Measurements from ENCODE around the gene MUC20.

DNA sequence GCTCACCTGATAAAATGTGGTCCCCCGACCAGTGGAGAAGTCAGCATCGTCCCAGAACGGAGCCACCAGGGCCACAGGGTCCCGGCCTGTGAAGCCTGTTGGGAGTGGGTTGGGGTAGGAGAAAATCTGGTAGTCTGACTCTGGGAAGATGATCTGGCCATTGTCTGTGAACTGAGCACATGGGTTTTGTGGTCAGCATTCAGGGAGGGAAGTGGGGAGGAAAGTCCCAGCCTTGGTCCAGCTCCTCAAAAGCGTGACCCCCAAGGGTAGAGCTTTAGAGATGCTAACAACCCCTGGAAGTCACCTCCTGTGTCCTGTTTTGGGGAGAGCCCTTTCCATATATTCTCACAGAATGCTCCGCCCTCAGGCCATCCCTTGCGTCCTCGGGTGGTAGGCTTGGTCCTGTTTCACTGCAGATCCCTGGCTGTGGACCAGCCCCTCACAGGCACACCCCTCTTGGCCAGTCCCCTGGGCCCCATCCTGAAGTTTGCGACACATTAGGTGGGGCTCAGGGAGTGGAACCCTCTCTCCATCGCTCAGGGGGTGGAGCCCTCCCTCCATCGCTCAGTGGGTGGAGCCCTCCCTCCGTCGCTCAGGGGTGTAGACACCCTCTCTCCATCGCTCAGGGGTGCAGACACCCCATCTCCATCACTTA is 51.0 kb downstream of the MUC20 start:
- TF ChIP-seq EZH2 (IDR thresholded peaks at IDR 0.05; ENCODE audit: insufficient read depth, poor library complexity, severe bottlenecking) (no peak), EZH2phosphoT487 (IDR thresholded peaks at IDR 0.05; ENCODE audit: insufficient read depth, low read depth) (no peak)
